B cell (primary cell): Measurements from ENCODE around the gene OR6P1.
A peak's percentile ranks its signal among the peaks of the same experiment; 100 is the strongest.

Experiments
- EZH2 ChIP-seq: IDR thresholded peaks from 2 replicates; pipeline ENCODE4 v1.6.1; 2012; ENCODE audit warnings: borderline replicate concordance, low read depth, mild to moderate bottlenecking, moderate library complexity, low read length; ENCODE audit not compliant: insufficient read depth, poor library complexity, severe bottlenecking
- TF ChIP-seq, protein P1 (sequence below): fragments of 200-600 bp; IDR thresholded peaks from one replicate; pipeline ENCODE4 v1.8.0; 2022; ENCODE audit warnings: antibody characterized with exemption, mild to moderate bottlenecking

DNA sequence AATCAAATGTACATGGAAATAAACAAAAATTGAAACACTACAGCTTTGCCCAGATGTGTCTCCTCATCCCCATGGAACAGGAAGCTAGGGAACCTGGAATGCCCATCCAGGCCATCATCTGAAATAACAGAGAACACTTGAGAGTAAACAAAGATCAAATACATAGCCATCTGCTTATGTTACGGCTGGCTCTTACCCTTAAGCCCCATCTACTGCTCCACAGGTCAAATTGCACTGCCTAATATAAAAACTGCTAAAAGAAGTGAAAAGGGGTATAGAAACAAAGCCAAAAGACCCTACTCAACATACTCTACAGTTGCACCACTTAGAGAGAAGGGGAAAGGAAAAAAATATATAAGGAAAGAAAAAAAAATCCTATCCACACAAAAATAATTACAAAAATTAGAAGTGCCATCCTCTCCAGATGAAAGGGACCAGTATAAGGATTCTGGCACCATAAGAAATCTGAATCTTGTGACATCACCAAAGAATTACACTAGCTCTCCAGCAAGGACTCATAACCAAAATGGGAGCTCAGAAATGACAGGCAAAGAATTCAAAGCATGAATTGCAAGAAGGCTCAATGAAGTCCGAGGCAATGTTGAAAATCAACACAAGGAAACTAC, 43.1 kb downstream of the OR6P1 start:
- TF ChIP-seq, protein P1, sequence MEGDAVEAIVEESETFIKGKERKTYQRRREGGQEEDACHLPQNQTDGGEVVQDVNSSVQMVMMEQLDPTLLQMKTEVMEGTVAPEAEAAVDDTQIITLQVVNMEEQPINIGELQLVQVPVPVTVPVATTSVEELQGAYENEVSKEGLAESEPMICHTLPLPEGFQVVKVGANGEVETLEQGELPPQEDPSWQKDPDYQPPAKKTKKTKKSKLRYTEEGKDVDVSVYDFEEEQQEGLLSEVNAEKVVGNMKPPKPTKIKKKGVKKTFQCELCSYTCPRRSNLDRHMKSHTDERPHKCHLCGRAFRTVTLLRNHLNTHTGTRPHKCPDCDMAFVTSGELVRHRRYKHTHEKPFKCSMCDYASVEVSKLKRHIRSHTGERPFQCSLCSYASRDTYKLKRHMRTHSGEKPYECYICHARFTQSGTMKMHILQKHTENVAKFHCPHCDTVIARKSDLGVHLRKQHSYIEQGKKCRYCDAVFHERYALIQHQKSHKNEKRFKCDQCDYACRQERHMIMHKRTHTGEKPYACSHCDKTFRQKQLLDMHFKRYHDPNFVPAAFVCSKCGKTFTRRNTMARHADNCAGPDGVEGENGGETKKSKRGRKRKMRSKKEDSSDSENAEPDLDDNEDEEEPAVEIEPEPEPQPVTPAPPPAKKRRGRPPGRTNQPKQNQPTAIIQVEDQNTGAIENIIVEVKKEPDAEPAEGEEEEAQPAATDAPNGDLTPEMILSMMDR, result peak; percentile 77
- no peak for TF ChIP-seq EZH2
